K562 (cell line): Measurements from ENCODE around the gene MKLN1. TPM values are rescaled to one million over a fixed set of nuclear protein-coding genes. Genes with fewer than 3 reads are reported as not detected.

ENCODE experiments used
- ATAC-seq: fragments of 200-7000 bp; cut with Tn5 transposase; 3 replicates; pipeline ENCODE4 v1.9.1; 2020; ENCODE audit warnings: moderate library complexity
- BruUV-seq: library from RNA; stranded (reverse); fragments of 400-500 nt; replicated peaks from 2 replicates; lab custom pipeline; 2021; lab: Mats Ljungman, UMichigan
- CTCF ChIA-PET: fragments of 300-600 bp; formaldehyde crosslinking; extraction: SDS; loops from one replicate; lab custom pipeline; 2021; ENCODE audit warnings: low intra/inter-chr PET ratio; lab: Yijun Ruan, JAX
- POLR2A ChIA-PET: fragments of 300-600, 350-650 bp; sonication (Branson Sonifier 250); formaldehyde crosslinking; extraction: SDS; loops from one replicate; lab custom pipeline; 2021; ENCODE audit warnings: antibody characterized with exemption, inconsistent platforms; lab: Yijun Ruan, JAX
- DNase-seq, 4 experiments: peaks; one replicate each; pipeline versions ENCODE4 v3.0.0 to v3.0.0-alpha.2; 2011 to 2018; ENCODE audit warnings: low spot score in 3 of 4, mixed read lengths in 3 of 4; ENCODE audit errors: extremely low read depth in 1 of 4
- FAIRE-seq: peaks from 2 replicates; lab custom pipeline; 2011; peaks lifted over from hg19 to GRCh38; lab: Jason Lieb, UNC
- H2AFZ ChIP-seq: 2 replicates; pipeline ENCODE4 v1.6.0; 2011; ENCODE audit warnings: low read depth, low read length, control low read depth, inconsistent platforms
- H3K27ac ChIP-seq: fragments of 200-600 bp; 3 replicates; pipeline ENCODE4 v1.8.0; 2011; ENCODE audit warnings: low read depth, mild to moderate bottlenecking, control low read depth, inconsistent platforms, low read length, moderate library complexity, mixed read lengths; ENCODE audit errors: extremely low read depth
- H3K27me3 ChIP-seq, 2 experiments: fragments of 300-600 bp in 1 of 2; 2 replicates in 1 of 2; 3 replicates in 1 of 2; pipeline versions ENCODE4 v1.6.0 to v1.8.0; 2011; ENCODE audit warnings: inconsistent platforms in 2 of 2, low read length in 2 of 2, mild to moderate bottlenecking in 1 of 2, mixed read lengths in 1 of 2, moderate library complexity in 1 of 2; ENCODE audit not compliant: control insufficient read depth in 2 of 2, insufficient read depth in 2 of 2
- H3K36me3 ChIP-seq: fragments of 300-600 bp; 3 replicates; pipeline ENCODE4 v1.8.0; 2011; ENCODE audit warnings: mild to moderate bottlenecking, low read length, inconsistent platforms; ENCODE audit not compliant: control insufficient read depth, insufficient read depth
- H3K4me1 ChIP-seq, 2 experiments: fragments of 200-600 bp in 1 of 2; replicated peaks in 1 of 2; 2 replicates in 1 of 2; 3 replicates in 1 of 2; pipeline versions ENCODE4 v1.5.1 to v1.8.0; 2011; ENCODE audit warnings: inconsistent platforms in 2 of 2, low read length in 2 of 2, mild to moderate bottlenecking in 1 of 2, mixed read lengths in 1 of 2, moderate library complexity in 1 of 2; ENCODE audit not compliant: control insufficient read depth in 2 of 2, insufficient read depth in 2 of 2
- H3K4me2 ChIP-seq: 2 replicates; pipeline ENCODE4 v1.6.1; 2011; ENCODE audit warnings: low read length, control low read depth, inconsistent platforms, mixed read lengths; ENCODE audit not compliant: insufficient read depth
- H3K4me3 ChIP-seq: fragments of 200-600 bp; sonication (generic), shearing (Covaris generic); 2 replicates; pipeline ENCODE4 v1.5.1; 2016; ENCODE audit warnings: control low read depth, inconsistent platforms
- H3K79me2 ChIP-seq: fragments of 200-600 bp; 3 replicates; pipeline ENCODE4 v1.8.0; 2011; ENCODE audit warnings: low read length, inconsistent platforms; ENCODE audit not compliant: control insufficient read depth, insufficient read depth
- H3K9ac ChIP-seq, 2 experiments: 2 replicates each; pipeline versions ENCODE4 v1.6.0 to v1.6.1; 2011; ENCODE audit warnings: low read depth in 2 of 2, low read length in 2 of 2, control low read depth in 1 of 2, inconsistent platforms in 1 of 2, mild to moderate bottlenecking in 1 of 2, mixed read lengths in 1 of 2; ENCODE audit not compliant: insufficient read depth in 1 of 2
- H3K9me1 ChIP-seq: one replicate; pipeline ENCODE4 v1.6.0; 2011; ENCODE audit warnings: inconsistent platforms, mild to moderate bottlenecking, low read length, moderate library complexity; ENCODE audit not compliant: control insufficient read depth, insufficient read depth
- H3K9me3 ChIP-seq: replicated peaks from 2 replicates; pipeline ENCODE4 v1.5.1; 2011; ENCODE audit warnings: low read depth, low read length, inconsistent platforms; ENCODE audit not compliant: control insufficient read depth, insufficient read depth
- H4K20me1 ChIP-seq: replicated peaks from 2 replicates; pipeline ENCODE4 v1.6.1; 2011; ENCODE audit warnings: low read length, inconsistent platforms, mixed read lengths; ENCODE audit not compliant: control insufficient read depth, insufficient read depth
- BCL6 ChIP-seq: fragments of 250-450 bp; sonication (Bioruptor Pico); IDR thresholded peaks from 2 replicates; pipeline ENCODE4 v1.4.0; 2020
- CREB3 ChIP-seq: fragments of 450-650 bp; conservative IDR thresholded peaks from 2 replicates; pipeline ENCODE4 v1.6.1; 2016; ENCODE audit warnings: missing genetic modification characterization, low read depth, mild to moderate bottlenecking, missing compliant biosample characterization, moderate library complexity
- E2F4 ChIP-seq: sonication (generic); formaldehyde crosslinking; IDR thresholded peaks from 2 replicates; pipeline ENCODE4 v1.8.0; 2022; ENCODE audit warnings: mild to moderate bottlenecking, low read depth, missing genetic modification reagents
- PML ChIP-seq: IDR thresholded peaks from 2 replicates; pipeline ENCODE4 v1.6.1; 2012; ENCODE audit warnings: low read length, inconsistent platforms
- RERE ChIP-seq: sonication (generic); formaldehyde crosslinking; IDR thresholded peaks from 2 replicates; pipeline ENCODE4 v1.8.0; 2023; ENCODE audit warnings: missing genetic modification reagents, mild to moderate bottlenecking, borderline replicate concordance
- SMAD3 ChIP-seq: fragments of 450-650 bp; formaldehyde crosslinking; conservative IDR thresholded peaks from 2 replicates; pipeline ENCODE4 v1.4.0; 2020; ENCODE audit warnings: mild to moderate bottlenecking
- ZBTB11 ChIP-seq, 3 experiments: fragments of 200-800 bp in 1 of 3; fragments of 250-450 bp in 1 of 3; fragments of 450-650 bp in 1 of 3; sonication (Bioruptor Pico) in 1 of 3; sonication (Bioruptor generic) in 1 of 3; formaldehyde crosslinking in 1 of 3; IDR thresholded peaks; 2 replicates each; pipeline versions ENCODE4 v1.6.1 to v1.8.0; 2016 to 2022; ENCODE audit warnings: mild to moderate bottlenecking in 2 of 3, missing genetic modification characterization in 2 of 3, missing compliant biosample characterization in 1 of 3, moderate library complexity in 1 of 3
- ZC3H8 ChIP-seq: fragments of 450-650 bp; IDR thresholded peaks from 2 replicates; pipeline ENCODE4 v1.6.1; 2017
- ZFP91 ChIP-seq: sonication (generic); formaldehyde crosslinking; IDR thresholded peaks from 2 replicates; pipeline ENCODE4 v1.8.0; 2022; ENCODE audit warnings: mild to moderate bottlenecking, missing genetic modification reagents
- in situ Hi-C: fragments of 300-500 bp; cut with MboI; formaldehyde crosslinking; loops from 4 replicates; pipeline ENCODE4 v1.15.0; 2018; ENCODE audit warnings: inconsistent platforms, mixed read lengths
- intact Hi-C: fragments of 100-400 bp; cut with micrococcal nuclease; formaldehyde crosslinking; loops from 2 replicates; pipeline ENCODE4 v1.14.2; 2022
- polyA plus RNA-seq, 8 experiments: library from polyadenylated mRNA; depleted of rRNA in 4 of 8; stranded (reverse) in 5 of 8; unstranded in 3 of 8; fragments of >200 nt; fragmentation: Nextera tagmentation in 2 of 8; fragmentation: Illumina TruSeq in 1 of 8; extraction: Ambion mirVana in 2 of 8; extraction: Trizol in 1 of 8; gene quantifications; 2 replicates each; pipeline versions ENCODE4 v1.2.1 to v1.2.3, GENCODE V29; 2011 to 2014; ENCODE audit warnings: inconsistent platforms in 1 of 8, missing spikeins in 1 of 8
- total RNA-seq, 7 experiments: library from RNA; depleted of rRNA in 6 of 7; stranded (reverse); fragments of >200 nt in 6 of 7; fragmentation: Illumina TruSeq in 2 of 7; extraction: Trizol in 2 of 7; gene quantifications; 2 replicates each; pipeline versions ENCODE4 v1.2.1 to v1.2.3, GENCODE V29; 2011 to 2021; ENCODE audit warnings: low replicate concordance in 1 of 7

MKLN1 gene
- total and polyA plus RNA-seq, 9 of the 15 experiments (the other 6 are each of a cell fraction or from before 2014, with no cell fraction given), result 18.6 to 80.4 (median 56.0) TPM

- DNase-seq (no peak), ATAC-seq (no peak), FAIRE-seq (no peak)
- no peaks in the 10 kb centered on the region for H3K27me3 ChIP-seq
- no peaks in the 10 kb centered on the region for H3K79me2 ChIP-seq
- no peak overlapping the region for H3K4me2 ChIP-seq
- intact Hi-C loops, result no loop called here
- BruUV-seq, result no TSS peak
- H3K4me1 ChIP-seq, result peaks cover 0 to 11% of the 10 kb centered on the region in 2 experiments; a peak in 2 of 5 replicates
- ChIA-PET POLR2A (interaction anchor here (1.0 kb wide), 1 partner anchor 12 kb away, joined by 6 read pairs; no protein-coding TSS in a partner anchor), CTCF (no interaction called here)
- H3K9ac ChIP-seq, result no peak overlapping the region
- H3K27ac ChIP-seq, result no peak overlapping the region
- H3K9me3 ChIP-seq, result no peaks in the 10 kb centered on the region
- H4K20me1 ChIP-seq, result no peaks in the 10 kb centered on the region
- in situ Hi-C loops, result no loop called here
- H3K9me1 ChIP-seq, result no peaks in the 10 kb centered on the region
- H3K4me3 ChIP-seq, result no peak overlapping the region
- H3K36me3 ChIP-seq, result no peaks in the 10 kb centered on the region
- no peak overlapping the region for H2AFZ ChIP-seq
- TF ChIP-seq ZFP91 (CRISPR knock-in tag) (no peak), E2F4 (CRISPR knock-in tag) (no peak), ZBTB11 (CRISPR knock-in tag; IDR thresholded peaks at IDR 0.05) (no peak), PML (no peak), CREB3 (tag) (no peak), SMAD3 (CRISPR knock-in tag) (no peak), ZC3H8 (no peak), BCL6 (CRISPR knock-in tag) (no peak), RERE (CRISPR knock-in tag) (no peak)
These were observed 6.0 kb upstream of the MKLN1 start for GRCh38 chr7:131321656-131322055.
